DOHH2 (cell line): ENCODE results near the gene TM9SF2.

Experiments used
- CTCF ChIP-seq: fragments of 200-600 bp; sonication (generic); IDR thresholded peaks from one replicate; pipeline ENCODE4 v1.5.1; 2014; ENCODE audit warnings: antibody characterized with exemption, mild to moderate bottlenecking, low read depth, low read length; ENCODE audit not compliant: poor library complexity, severe bottlenecking
- EZH2phosphoT487 ChIP-seq: fragments of 200-600 bp; sonication (generic); IDR thresholded peaks from 2 replicates; pipeline ENCODE4 v1.6.1; 2017; ENCODE audit warnings: borderline replicate concordance, mild to moderate bottlenecking, antibody characterized with exemption, low read length, moderate library complexity, mixed read lengths

- TF ChIP-seq CTCF: no peak
- TF ChIP-seq EZH2phosphoT487: no peak
These were observed 55.7 kb downstream of the TM9SF2 start for GRCh38 chr13:99556867-99557443.
